Caco-2 (cell line): ENCODE results near the gene GRN. TPM values are rescaled to one million over a fixed set of nuclear protein-coding genes. Genes with fewer than 3 reads are reported as not detected.
"Not testable (repeated sequence)": the region's sequence is repeated elsewhere in the genome, so short reads cannot be mapped to it uniquely, and the experiment has no call there.

Experiments used
- BruUV-seq: library from RNA; stranded (reverse); fragments of 400-500 nt; replicated peaks from 2 replicates; lab custom pipeline; 2021; lab: Mats Ljungman, UMichigan
- CTCF ChIA-PET: fragments of 300-600 bp; sonication (Branson Sonifier 250); formaldehyde crosslinking; loops from one replicate; lab custom pipeline; 2022; ENCODE audit warnings: antibody characterized with exemption; lab: Charles Lee
- POLR2A ChIA-PET: fragments of 300-600 bp; sonication (Branson Sonifier 250); formaldehyde crosslinking; loops from one replicate; lab custom pipeline; 2022; ENCODE audit warnings: antibody characterized with exemption; lab: Charles Lee
- DNase-seq, 2 experiments: peaks; one replicate each; pipeline versions ENCODE4 v3.0.0 to v3.0.0-alpha.2; 2020 to 2022
- H3K27me3 ChIP-seq: replicated peaks from 2 replicates; pipeline ENCODE4 v1.6.0; 2011; ENCODE audit warnings: low read length; ENCODE audit not compliant: control insufficient read depth, insufficient read depth
- H3K36me3 ChIP-seq: 2 replicates; pipeline ENCODE4 v1.5.1; 2011; ENCODE audit warnings: low read length; ENCODE audit not compliant: control insufficient read depth, insufficient read depth
- H3K4me1 ChIP-seq: fragments of 250-450 bp; sonication (Bioruptor Pico); 2 replicates; pipeline ENCODE4 v1.5.1; 2020; ENCODE audit warnings: mild to moderate bottlenecking
- H3K4me3 ChIP-seq: 2 replicates; pipeline ENCODE4 v1.5.1; 2011; ENCODE audit warnings: low read depth, mild to moderate bottlenecking, control low read depth, low read length
- H3K9me3 ChIP-seq: fragments of 250-450 bp; sonication (Bioruptor Pico); 2 replicates; pipeline ENCODE4 v1.5.1; 2020; ENCODE audit warnings: mild to moderate bottlenecking, moderate library complexity
- H3K27ac Mint-ChIP-seq: one replicate; pipeline ENCODE4 v1.8.0; 2022; ENCODE audit warnings: mixed read lengths; ENCODE audit not compliant: unreplicated experiment
- H3K27me3 Mint-ChIP-seq: one replicate; pipeline ENCODE4 v1.8.0; 2022; ENCODE audit warnings: mixed read lengths; ENCODE audit not compliant: insufficient read depth, unreplicated experiment
- H3K36me3 Mint-ChIP-seq: one replicate; pipeline ENCODE4 v1.8.0; 2022; ENCODE audit warnings: mild to moderate bottlenecking, mixed read lengths; ENCODE audit not compliant: insufficient read depth, unreplicated experiment
- H3K4me1 Mint-ChIP-seq: one replicate; pipeline ENCODE4 v1.8.0; 2022; ENCODE audit warnings: low read depth, mixed read lengths; ENCODE audit not compliant: unreplicated experiment
- H3K4me3 Mint-ChIP-seq: one replicate; pipeline ENCODE4 v1.8.0; 2022; ENCODE audit warnings: mild to moderate bottlenecking, moderate library complexity, mixed read lengths; ENCODE audit not compliant: unreplicated experiment
- H3K9me3 Mint-ChIP-seq: one replicate; pipeline ENCODE4 v1.8.0; 2022; ENCODE audit warnings: mixed read lengths; ENCODE audit not compliant: unreplicated experiment
- CTCF ChIP-seq, 2 experiments: fragments of 200-600 bp in 1 of 2; IDR thresholded peaks; 1 replicate in 1 of 2; 2 replicates in 1 of 2; pipeline versions ENCODE4 v1.5.1 to v1.8.0; 2011 to 2022; ENCODE audit warnings: antibody characterized with exemption in 1 of 2, control low read depth in 1 of 2, inconsistent platforms in 1 of 2, low read depth in 1 of 2, low read length in 1 of 2, mild to moderate bottlenecking in 1 of 2, moderate library complexity in 1 of 2; ENCODE audit not compliant: insufficient read depth in 1 of 2, severe bottlenecking in 1 of 2, unreplicated experiment in 1 of 2
- intact Hi-C: fragments of 100-400 bp; cut with micrococcal nuclease; formaldehyde crosslinking; loops from one replicate; pipeline ENCODE4 v1.10.0; 2022; ENCODE audit not compliant: unreplicated experiment
- total RNA-seq: library from RNA; stranded (reverse); gene quantifications from 2 replicates; pipeline ENCODE4 v1.2.3, GENCODE V29; 2022

GRN gene
- total RNA-seq, 1 experiment from 2014 or later, result 167 TPM

GRCh38 chr17:44327715-44328449, 17.2 kb upstream of the GRN start:
- intact Hi-C loops, result no loop called here
- peaks cover 8% of the 10 kb centered on the region for H3K4me1 ChIP-seq
- DNase-seq, result no peak
- no peak for TF ChIP-seq CTCF (IDR thresholded peaks at IDR 0.05; ENCODE audit: insufficient read depth in 1 of 2, low read depth in 1 of 2, low read length in 1 of 2, severe bottlenecking in 1 of 2, unreplicated experiment in 1 of 2)
- Mint-ChIP-seq H3K36me3 (peaks cover 13% of the 10 kb centered on the region), H3K4me3 (no peak overlapping the region), H3K27me3 (no peaks in the 10 kb centered on the region), H3K9me3 (no peaks in the 10 kb centered on the region), H3K4me1 (no peaks in the 10 kb centered on the region), H3K27ac (no peak overlapping the region)
- no TSS peak for BruUV-seq
- H3K36me3 ChIP-seq, result no peaks in the 10 kb centered on the region
- CTCF ChIA-PET, result interaction anchor here (0.6 kb wide), 2 partner anchors 82 to 481 kb away, joined by 3 to 7 read pairs; no protein-coding TSS in a partner anchor
- H3K4me3 ChIP-seq, result no peak overlapping the region
- H3K27me3 ChIP-seq, result no peaks in the 10 kb centered on the region
- no peaks in the 10 kb centered on the region for H3K9me3 ChIP-seq
- POLR2A ChIA-PET, result interaction anchor here (0.6 kb wide), 1 partner anchor 129 kb away, joined by 6 read pairs; no protein-coding TSS in a partner anchor

GRCh38 chr17:44329516-44329915, 15.6 kb upstream of the GRN start:
- POLR2A ChIA-PET, H3K9me3 Mint-ChIP-seq, BruUV-seq, H3K9me3 ChIP-seq, H3K27me3 Mint-ChIP-seq, H3K4me3 Mint-ChIP-seq, intact Hi-C loops, H3K36me3 ChIP-seq, H3K4me3 ChIP-seq, H3K4me1 Mint-ChIP-seq, H3K27ac Mint-ChIP-seq, H3K4me1 ChIP-seq, DNase-seq, H3K27me3 ChIP-seq: not testable (repeated sequence)
- peaks cover 13% of the 10 kb centered on the region for H3K36me3 Mint-ChIP-seq
- CTCF ChIA-PET, result interaction anchor here (0.7 kb wide), 1 partner anchor 21 kb away, joined by 4 read pairs; no protein-coding TSS in a partner anchor

GRCh38 chr17:44330263-44330662, 14.8 kb upstream of the GRN start:
- H3K4me1 ChIP-seq, H3K27ac Mint-ChIP-seq, H3K4me3 Mint-ChIP-seq, DNase-seq, H3K27me3 ChIP-seq, BruUV-seq, H3K27me3 Mint-ChIP-seq, H3K9me3 ChIP-seq, H3K9me3 Mint-ChIP-seq, H3K4me1 Mint-ChIP-seq, POLR2A ChIA-PET, H3K4me3 ChIP-seq, H3K36me3 ChIP-seq, H3K36me3 Mint-ChIP-seq: not testable (repeated sequence)
- CTCF ChIA-PET, result interaction anchor here (0.8 to 1.1 kb wide), 2 partner anchors 15 to 139 kb away, joined by 3 to 5 read pairs; partner anchors contain the start of gene GRN
- intact Hi-C loops, result loop anchor here (2.0 kb wide), 1 partner anchor 131 kb away; the partner anchor contains the start of gene ATXN7L3

GRCh38 chr17:44331249-44331760, 13.8 kb upstream of the GRN start:
- Histone ChIP-seq H3K9me3 (no peaks in the 10 kb centered on the region), H3K4me3 (no peak overlapping the region), H3K27me3 (no peaks in the 10 kb centered on the region; the same call in 1 of the 2 replicates), H3K36me3 (no peaks in the 10 kb centered on the region), H3K4me1 (peaks cover 8% of the 10 kb centered on the region)
- ChIA-PET POLR2A (interaction anchor here (0.5 kb wide), 1 partner anchor 112 kb away, joined by 5 read pairs; the partner anchor contains the start of gene UBTF), CTCF (interaction anchor here (0.5 to 1.1 kb wide), 5 partner anchors 14 to 388 kb away, joined by 3 to 5 read pairs (median 3); partner anchors contain the start of gene GRN)
- peaks cover 5% of the 10 kb centered on the region for H3K36me3 Mint-ChIP-seq
- no peak overlapping the region for H3K4me3 Mint-ChIP-seq
- no peaks in the 10 kb centered on the region for H3K4me1 Mint-ChIP-seq
- intact Hi-C loops, result loop anchor here (1.0 to 2.0 kb wide), 2 partner anchors 14 to 133 kb away; partner anchors contain the start of genes ATXN7L3 and GRN
- no peak overlapping the region for H3K27ac Mint-ChIP-seq
- no peaks in the 10 kb centered on the region for H3K27me3 Mint-ChIP-seq
- TF ChIP-seq CTCF (IDR thresholded peaks at IDR 0.05; ENCODE audit: insufficient read depth in 1 of 2, low read depth in 1 of 2, low read length in 1 of 2, severe bottlenecking in 1 of 2, unreplicated experiment in 1 of 2), result peak; percentile 65 to 87
- peak; percentile 81 to 89 for DNase-seq
- no peaks in the 10 kb centered on the region for H3K9me3 Mint-ChIP-seq
- BruUV-seq, result no TSS peak
